HFFc6 (cell line): Measurements from ENCODE around the gene RRAGD. TPM values are rescaled to one million over a fixed set of nuclear protein-coding genes. Genes with fewer than 3 reads are reported as not detected.

Source experiments
- DNase-seq: peaks from one replicate; pipeline ENCODE4 v3.0.0-alpha.2; 2018
- H3K27ac Mint-ChIP-seq: 2 replicates; pipeline ENCODE4 v1.8.0; 2020; ENCODE audit warnings: mild to moderate bottlenecking, mixed read lengths
- H3K27me3 Mint-ChIP-seq: 2 replicates; pipeline ENCODE4 v1.8.0; 2021; ENCODE audit warnings: mild to moderate bottlenecking, moderate library complexity, mixed read lengths; ENCODE audit not compliant: insufficient read depth
- H3K36me3 Mint-ChIP-seq: 2 replicates; pipeline ENCODE4 v1.8.0; 2021; ENCODE audit warnings: low read depth, mixed read lengths
- H3K4me1 Mint-ChIP-seq: 2 replicates; pipeline ENCODE4 v1.8.0; 2020; ENCODE audit warnings: low read depth, mixed read lengths
- H3K4me3 Mint-ChIP-seq: 2 replicates; pipeline ENCODE4 v1.8.0; 2020; ENCODE audit warnings: mild to moderate bottlenecking, moderate library complexity, mixed read lengths
- H3K9me3 Mint-ChIP-seq: 2 replicates; pipeline ENCODE4 v1.8.0; 2020; ENCODE audit warnings: mild to moderate bottlenecking, mixed read lengths
- total RNA-seq, 6 experiments: library from RNA; stranded (reverse); fragmentation: NEBNext Ultra II Directional; extraction: Animal tissue kit (Norgen Biotek cat#: 25700); gene quantifications; 2 replicates in 1 of 6; 3 replicates in 5 of 6; pipeline ENCODE4 v1.2.3, GENCODE V29; 2021
- TF ChIP-seq, protein P1 (sequence below): fragments of 200-600 bp; sonication (generic); IDR thresholded peaks from 2 replicates; pipeline ENCODE4 v1.5.0; 2021; ENCODE audit warnings: antibody characterized with exemption, mild to moderate bottlenecking

The RRAGD gene
- total RNA-seq, 6 experiments from 2014 or later = not detected

- no peak for DNase-seq
- peak overlapping the region; percentile 96 for H3K4me3 Mint-ChIP-seq
- H3K4me1 Mint-ChIP-seq = peaks cover 57% of the 10 kb centered on the region
- no peaks in the 10 kb centered on the region for H3K9me3 Mint-ChIP-seq
- peak overlapping the region; percentile 93 for H3K27ac Mint-ChIP-seq
- H3K27me3 Mint-ChIP-seq = no peaks in the 10 kb centered on the region
- TF ChIP-seq, protein P1, sequence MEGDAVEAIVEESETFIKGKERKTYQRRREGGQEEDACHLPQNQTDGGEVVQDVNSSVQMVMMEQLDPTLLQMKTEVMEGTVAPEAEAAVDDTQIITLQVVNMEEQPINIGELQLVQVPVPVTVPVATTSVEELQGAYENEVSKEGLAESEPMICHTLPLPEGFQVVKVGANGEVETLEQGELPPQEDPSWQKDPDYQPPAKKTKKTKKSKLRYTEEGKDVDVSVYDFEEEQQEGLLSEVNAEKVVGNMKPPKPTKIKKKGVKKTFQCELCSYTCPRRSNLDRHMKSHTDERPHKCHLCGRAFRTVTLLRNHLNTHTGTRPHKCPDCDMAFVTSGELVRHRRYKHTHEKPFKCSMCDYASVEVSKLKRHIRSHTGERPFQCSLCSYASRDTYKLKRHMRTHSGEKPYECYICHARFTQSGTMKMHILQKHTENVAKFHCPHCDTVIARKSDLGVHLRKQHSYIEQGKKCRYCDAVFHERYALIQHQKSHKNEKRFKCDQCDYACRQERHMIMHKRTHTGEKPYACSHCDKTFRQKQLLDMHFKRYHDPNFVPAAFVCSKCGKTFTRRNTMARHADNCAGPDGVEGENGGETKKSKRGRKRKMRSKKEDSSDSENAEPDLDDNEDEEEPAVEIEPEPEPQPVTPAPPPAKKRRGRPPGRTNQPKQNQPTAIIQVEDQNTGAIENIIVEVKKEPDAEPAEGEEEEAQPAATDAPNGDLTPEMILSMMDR = no peak
- peaks cover 6% of the 10 kb centered on the region; the same call in 1 of the 2 replicates for H3K36me3 Mint-ChIP-seq
Observed at GRCh38 chr6:89351671-89352277, 60.3 kb downstream of the RRAGD start.

- H3K4me3 Mint-ChIP-seq = peak overlapping the region; percentile 96
- no peaks in the 10 kb centered on the region for H3K27me3 Mint-ChIP-seq
- H3K27ac Mint-ChIP-seq = peak overlapping the region; percentile 93
- TF ChIP-seq, protein P1 = no peak
- H3K36me3 Mint-ChIP-seq = peaks cover 6% of the 10 kb centered on the region; the same call in 1 of the 2 replicates
- no peaks in the 10 kb centered on the region for H3K9me3 Mint-ChIP-seq
- DNase-seq = peak; percentile 2
- H3K4me1 Mint-ChIP-seq = peaks cover 65% of the 10 kb centered on the region
Observed at GRCh38 chr6:89350281-89350966, 61.6 kb downstream of the RRAGD start.

DNA sequence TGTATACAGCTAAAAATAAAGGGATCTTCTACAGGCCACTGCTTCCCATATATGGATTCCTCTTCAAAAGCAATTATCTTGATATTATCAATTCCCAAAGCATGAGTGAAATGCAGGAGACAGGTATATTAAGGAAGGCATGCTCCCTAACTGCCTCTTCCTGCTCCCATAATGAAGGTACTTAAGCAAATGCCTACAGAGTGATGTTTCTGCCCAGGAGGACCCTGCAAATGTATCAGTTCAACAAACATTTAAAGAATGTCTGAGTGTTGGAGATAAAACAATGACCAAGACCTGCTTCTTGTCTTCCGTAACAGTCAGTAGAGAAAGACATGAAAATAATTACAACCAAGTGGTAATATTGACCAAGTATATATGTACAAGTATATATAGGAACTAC is 63.7 kb downstream of the RRAGD start:
- H3K4me3 Mint-ChIP-seq = peak overlapping the region; percentile 29
- no peaks in the 10 kb centered on the region for H3K9me3 Mint-ChIP-seq
- peaks cover 11% of the 10 kb centered on the region; the same call in 1 of the 2 replicates for H3K36me3 Mint-ChIP-seq
- no peak for DNase-seq
- H3K27me3 Mint-ChIP-seq = no peaks in the 10 kb centered on the region
- peak overlapping the region; percentile 52 for H3K27ac Mint-ChIP-seq
- TF ChIP-seq, protein P1 = no peak
- peaks cover 68% of the 10 kb centered on the region for H3K4me1 Mint-ChIP-seq

- Mint-ChIP-seq H3K27ac (peak overlapping the region; percentile 52), H3K9me3 (no peaks in the 10 kb centered on the region), H3K4me1 (peaks cover 67% of the 10 kb centered on the region), H3K4me3 (peak overlapping the region; percentile 29; the same call in 1 of the 2 replicates), H3K27me3 (no peaks in the 10 kb centered on the region), H3K36me3 (peaks cover 11% of the 10 kb centered on the region; the same call in 1 of the 2 replicates)
- peak; percentile 7 for DNase-seq
- TF ChIP-seq, protein P1 = no peak
Observed at GRCh38 chr6:89347825-89348224, 64.2 kb downstream of the RRAGD start.

DNA sequence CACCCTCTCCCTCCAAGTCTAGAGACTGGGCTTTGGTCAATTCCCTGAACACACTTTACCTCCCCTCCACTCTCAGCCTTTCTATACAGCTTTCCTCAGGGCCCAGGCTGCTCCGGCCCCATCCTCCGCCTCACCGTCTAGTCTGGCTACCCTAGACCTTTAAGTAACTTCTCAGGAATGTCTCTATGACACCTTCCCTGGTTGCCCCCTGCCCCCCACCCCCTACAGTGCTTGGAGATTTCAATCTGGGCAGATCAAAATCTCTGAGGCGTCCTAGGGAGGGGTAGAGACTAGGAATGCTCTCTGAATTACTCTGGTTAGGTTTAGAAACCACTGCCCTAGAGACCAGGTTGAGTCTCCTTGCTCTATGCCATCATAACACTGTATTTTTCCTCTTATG is 65.6 kb downstream of the RRAGD start:
- H3K27me3 Mint-ChIP-seq = no peaks in the 10 kb centered on the region
- peak overlapping the region; percentile 44; the same call in 1 of the 2 replicates for H3K27ac Mint-ChIP-seq
- TF ChIP-seq, protein P1 = no peak
- H3K9me3 Mint-ChIP-seq = no peaks in the 10 kb centered on the region
- no peak overlapping the region for H3K4me3 Mint-ChIP-seq
- no peak for DNase-seq
- H3K4me1 Mint-ChIP-seq = peaks cover 65% of the 10 kb centered on the region
- peaks cover 15% of the 10 kb centered on the region for H3K36me3 Mint-ChIP-seq
